Measurements from ENCODE around the gene CCT8L2. TPM values are rescaled to one million over a fixed set of nuclear protein-coding genes. Genes with fewer than 3 reads are reported as not detected.
"Not testable (repeated sequence)": the region's sequence is repeated elsewhere in the genome, so short reads cannot be mapped to it uniquely, and the experiment has no call there.

Gene CCT8L2
- total RNA-seq, 2 donors from 2014 or later, result not detected

DNA sequence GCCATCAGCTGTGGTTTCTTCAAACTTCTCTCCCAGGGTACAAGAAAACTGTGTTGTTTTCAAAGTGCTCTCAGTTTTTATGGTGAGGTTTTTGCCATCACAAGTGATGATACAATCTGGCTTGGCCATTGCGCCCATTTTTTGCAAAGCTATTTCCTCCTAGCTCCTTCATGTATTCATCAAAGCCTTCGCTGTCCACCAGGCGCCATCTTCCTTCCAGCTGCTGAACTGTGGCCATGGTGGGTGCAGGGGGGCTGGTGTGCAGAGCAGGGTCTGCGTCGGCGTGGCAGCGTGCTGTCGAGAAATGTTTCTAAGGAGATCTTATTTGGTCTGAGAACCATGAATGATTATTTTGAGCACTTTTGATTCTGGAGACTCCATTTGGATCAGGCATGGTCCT, 2.6 kb upstream of the CCT8L2 start:
- H3K9me3 ChIP-seq; H3K27me3 ChIP-seq; H3K4me3 ChIP-seq; DNase-seq; H3K27ac ChIP-seq; intact Hi-C loops (cut with DNase I); H3K9ac ChIP-seq (ENCODE audit: low read depth in 2 of 2, low read length in 2 of 2); H3K4me1 ChIP-seq; H3K36me3 ChIP-seq: not testable (repeated sequence)

GRCh38 chr22:16594026-16594425, 1.4 kb upstream of the CCT8L2 start:
- intact Hi-C loops (cut with DNase I), result no loop called here
- Histone ChIP-seq H3K27me3 (no peaks in the 10 kb centered on the region), H3K36me3 (no peaks in the 10 kb centered on the region), H3K9me3 (no peaks in the 10 kb centered on the region), H3K27ac (no peak overlapping the region), H3K4me1 (no peaks in the 10 kb centered on the region), H3K9ac (ENCODE audit: low read depth in 2 of 2, low read length in 2 of 2) (no peak overlapping the region), H3K4me3 (no peak overlapping the region)
- TF ChIP-seq CTCF (IDR thresholded peaks at IDR 0.05), result no peak
- DNase-seq, result no peak

DNA sequence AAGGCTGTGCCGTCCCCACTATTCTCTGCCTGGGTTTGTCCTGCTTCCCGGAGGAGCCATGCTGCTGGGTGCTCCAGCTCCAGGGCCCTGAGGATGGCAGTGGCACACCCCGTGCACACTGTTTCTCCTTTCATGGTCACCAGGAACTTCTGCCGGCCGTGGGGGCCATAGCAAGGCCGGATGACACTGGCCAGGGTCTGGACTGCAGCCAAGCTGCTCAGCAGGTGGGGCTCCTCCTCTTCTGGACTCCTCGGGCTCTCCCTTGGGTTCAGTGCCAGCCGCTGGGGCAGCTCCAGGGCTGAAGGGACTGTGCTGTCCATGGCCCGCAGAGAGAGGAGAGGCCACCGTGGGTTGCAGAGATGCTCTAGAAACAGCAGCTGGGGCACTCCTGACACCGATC, 379 bp downstream of the CCT8L2 start:
- H3K36me3 ChIP-seq; DNase-seq; H3K9me3 ChIP-seq; H3K9ac ChIP-seq (ENCODE audit: low read depth in 2 of 2, low read length in 2 of 2); H3K27ac ChIP-seq; H3K27me3 ChIP-seq; H3K4me1 ChIP-seq; H3K4me3 ChIP-seq; intact Hi-C loops (cut with DNase I): not testable (repeated sequence)

DNA sequence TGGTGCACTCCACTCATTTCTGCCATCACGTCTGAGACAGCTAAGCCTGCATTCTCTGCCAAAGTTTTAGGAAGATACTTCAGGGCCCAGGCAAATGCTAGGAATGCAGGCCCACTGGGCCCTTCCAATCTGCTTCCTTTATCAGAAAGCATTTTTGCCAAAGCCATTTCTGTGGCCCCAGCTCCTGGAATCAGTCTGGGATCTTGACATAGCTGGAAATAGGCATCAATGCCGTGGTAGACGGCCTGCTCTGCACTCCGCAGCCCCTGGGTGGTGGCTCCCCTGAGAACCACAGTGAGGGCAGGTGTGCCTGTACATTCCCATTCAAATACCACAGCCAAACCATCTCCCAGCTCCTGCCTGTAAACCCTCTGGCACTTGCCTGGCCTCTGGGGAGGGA, 1.5 kb downstream of the CCT8L2 start:
- H3K9ac ChIP-seq (ENCODE audit: low read depth in 2 of 2, low read length in 2 of 2); H3K4me3 ChIP-seq; H3K9me3 ChIP-seq; intact Hi-C loops (cut with DNase I); H3K27ac ChIP-seq; H3K4me1 ChIP-seq; DNase-seq; H3K36me3 ChIP-seq; H3K27me3 ChIP-seq: not testable (repeated sequence)

GRCh38 chr22:16586991-16587390, 5.6 kb downstream of the CCT8L2 start:
- no peak for TF ChIP-seq CTCF (IDR thresholded peaks at IDR 0.05)
- Histone ChIP-seq H3K4me3 (no peak overlapping the region), H3K9ac (ENCODE audit: low read depth in 2 of 2, low read length in 2 of 2) (no peak overlapping the region), H3K27ac (no peak overlapping the region), H3K4me1 (no peaks in the 10 kb centered on the region), H3K9me3 (no peaks in the 10 kb centered on the region), H3K27me3 (no peaks in the 10 kb centered on the region), H3K36me3 (no peaks in the 10 kb centered on the region)
- intact Hi-C loops (cut with DNase I), result no loop called here
- DNase-seq, result no peak

DNA sequence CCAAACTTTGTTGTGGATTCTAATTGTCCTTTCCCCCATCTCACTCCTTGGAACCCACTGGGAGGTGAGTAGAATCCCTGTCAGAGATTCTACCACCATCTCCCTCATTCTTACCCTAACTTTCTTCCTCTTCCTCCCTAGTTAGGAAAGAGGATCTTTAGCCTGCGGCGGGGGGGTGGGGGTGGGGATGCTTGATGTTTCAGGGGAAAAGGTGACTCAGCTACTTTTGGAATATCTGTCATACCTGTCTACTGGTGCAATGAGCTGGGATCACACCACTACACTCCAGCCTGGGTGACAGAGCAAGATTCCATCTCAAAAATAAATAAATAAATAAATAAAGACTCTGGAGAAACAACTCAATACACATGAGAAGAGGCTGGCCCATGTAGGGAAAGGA, 6.4 kb downstream of the CCT8L2 start:
- no peak for TF ChIP-seq CTCF (IDR thresholded peaks at IDR 0.05)
- H3K36me3 ChIP-seq, result no peaks in the 10 kb centered on the region
- no peaks in the 10 kb centered on the region for H3K9me3 ChIP-seq
- no peaks in the 10 kb centered on the region for H3K4me1 ChIP-seq
- no peak overlapping the region for H3K4me3 ChIP-seq
- no peaks in the 10 kb centered on the region for H3K27me3 ChIP-seq
- intact Hi-C loops (cut with DNase I), result no loop called here
- no peak for DNase-seq
- H3K9ac ChIP-seq (ENCODE audit: low read depth in 2 of 2, low read length in 2 of 2), result no peak overlapping the region
- no peak overlapping the region for H3K27ac ChIP-seq

DNA sequence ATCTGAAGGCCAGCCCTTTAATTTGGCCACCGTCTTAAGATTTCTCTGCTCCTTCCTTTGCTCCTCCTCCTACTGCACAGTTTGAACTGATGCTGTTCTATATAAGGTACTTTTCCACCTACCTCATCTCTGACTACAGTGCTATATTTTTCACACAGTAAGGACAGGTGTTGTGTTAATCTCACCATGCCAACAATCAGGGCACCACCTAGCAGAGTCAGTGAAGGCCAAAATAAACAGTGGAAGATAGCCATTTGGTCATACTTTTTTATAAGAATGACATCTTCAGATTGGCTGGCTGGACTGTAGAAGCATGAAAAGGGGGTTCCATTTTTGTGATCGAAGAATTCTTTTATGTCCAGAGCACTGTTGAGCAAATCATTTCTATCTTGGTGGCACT, 11.7 kb downstream of the CCT8L2 start:
- H3K36me3 ChIP-seq; H3K9ac ChIP-seq (ENCODE audit: low read depth in 2 of 2, low read length in 2 of 2); intact Hi-C loops (cut with DNase I); H3K9me3 ChIP-seq; H3K27ac ChIP-seq; H3K27me3 ChIP-seq; H3K4me1 ChIP-seq; H3K4me3 ChIP-seq; DNase-seq: not testable (repeated sequence)

DNA sequence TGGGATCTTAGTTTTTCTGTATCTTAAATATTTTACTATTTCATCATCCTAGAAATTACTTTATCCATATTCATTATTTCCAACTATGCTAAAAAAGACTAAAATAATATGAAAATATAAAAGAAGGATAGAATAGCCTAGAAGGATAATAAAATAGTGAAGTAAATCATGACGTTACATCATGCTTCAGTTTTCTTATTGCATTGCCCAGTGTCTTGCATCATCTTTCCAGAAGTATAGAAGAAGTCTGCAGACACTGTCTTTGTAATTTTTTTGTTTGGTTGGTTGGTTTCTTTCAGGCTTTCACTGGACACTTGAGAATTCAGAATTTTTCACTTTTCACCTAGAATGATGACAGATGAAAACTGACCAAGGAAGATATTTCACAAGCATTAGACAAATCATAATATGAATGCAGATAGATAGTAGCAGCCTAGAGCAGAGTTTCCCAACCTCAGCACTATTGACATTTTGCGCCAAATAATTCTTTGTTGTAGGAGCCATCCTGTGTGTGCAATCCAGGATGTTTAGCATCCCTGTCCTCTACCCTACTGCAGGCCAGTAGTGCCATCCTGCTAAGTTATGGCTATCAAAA, 23.3 kb downstream of the CCT8L2 start:
- H3K9me3 ChIP-seq; H3K27ac ChIP-seq; DNase-seq; H3K4me3 ChIP-seq; H3K27me3 ChIP-seq; intact Hi-C loops (cut with DNase I); H3K4me1 ChIP-seq; H3K9ac ChIP-seq (ENCODE audit: low read depth in 2 of 2, low read length in 2 of 2); H3K36me3 ChIP-seq: not testable (repeated sequence)

Data from colonic mucosa (tissue), 4 donors.